A549 (cell line): ENCODE results near the gene CDK5RAP2. TPM values are rescaled to one million over a fixed set of nuclear protein-coding genes. Genes with fewer than 3 reads are reported as not detected.
A peak's percentile ranks its signal among the peaks of the same experiment; 100 is the strongest.

Source experiments
- ATAC-seq, 2 experiments: fragments of 200-7000 bp in 1 of 2; fragments of >200 bp in 1 of 2; cut with Nextera tagmentation in 1 of 2; cut with Tn5 transposase in 1 of 2; 3 replicates each; pipeline versions ENCODE4 v1.8.0 to v1.9.1; 2018 to 2020; ENCODE audit warnings: mild to moderate bottlenecking in 1 of 2, moderate library complexity in 1 of 2
- CTCF ChIA-PET: fragments of 300-600 bp; sonication (Branson Sonifier 250); formaldehyde crosslinking; extraction: SDS; loops from one replicate; lab custom pipeline; 2021; ENCODE audit warnings: antibody characterized with exemption, inconsistent platforms; lab: Yijun Ruan, JAX
- POLR2A ChIA-PET: fragments of 350-600 bp; formaldehyde crosslinking; extraction: SDS; loops from one replicate; lab custom pipeline; 2021; ENCODE audit warnings: antibody characterized with exemption, inconsistent platforms; lab: Yijun Ruan, JAX
- DNase-seq, 2 experiments: peaks; one replicate each; pipeline versions ENCODE4 v3.0.0 to v3.0.0-alpha.2; 2011 to 2016; ENCODE audit warnings: low read depth in 1 of 2, low spot score in 1 of 2
- FAIRE-seq: peaks from 2 replicates; lab custom pipeline; 2011; peaks lifted over from hg19 to GRCh38; lab: Jason Lieb, UNC
- H3K27ac ChIP-seq, 2 experiments: fragments of >200 bp; sonication (Bioruptor Twin); formaldehyde crosslinking; 3 replicates each; pipeline ENCODE4 v1.5.1; 2016 to 2017
- H3K4me1 ChIP-seq: fragments of >200 bp; sonication (Bioruptor Twin); formaldehyde crosslinking; 3 replicates; pipeline ENCODE4 v1.6.1; 2016
- H3K4me2 ChIP-seq: fragments of >200 bp; sonication (Bioruptor Twin); formaldehyde crosslinking; 3 replicates; pipeline ENCODE4 v1.6.1; 2016
- H3K4me3 ChIP-seq: fragments of >200 bp; sonication (Bioruptor Twin); formaldehyde crosslinking; 3 replicates; pipeline ENCODE4 v1.5.1; 2016
- H3K9me3 ChIP-seq: fragments of >200 bp; sonication (Bioruptor Twin); formaldehyde crosslinking; 3 replicates; pipeline ENCODE4 v1.6.1; 2016
- ATOH8 ChIP-seq: fragments of 250-450 bp; sonication (Bioruptor Pico); IDR thresholded peaks from 2 replicates; pipeline ENCODE4 v1.5.0; 2020; ENCODE audit warnings: low read depth, mild to moderate bottlenecking, moderate library complexity
- BHLHE40 ChIP-seq: IDR thresholded peaks from 2 replicates; pipeline ENCODE4 v1.6.1; 2012; ENCODE audit warnings: low read depth, low read length, inconsistent platforms
- CBX8 ChIP-seq: fragments of 200-600 bp; sonication (generic); IDR thresholded peaks from 2 replicates; pipeline ENCODE4 v1.6.1; 2016
- EHMT2 ChIP-seq: fragments of 200-600 bp; sonication (generic); IDR thresholded peaks from 2 replicates; pipeline ENCODE4 v1.6.1; 2016; ENCODE audit warnings: antibody characterized with exemption, low read depth, mild to moderate bottlenecking, moderate library complexity
- ESRRA ChIP-seq: fragments of 150-350 bp; IDR thresholded peaks from 2 replicates; pipeline ENCODE4 v1.6.1; 2014; ENCODE audit warnings: mild to moderate bottlenecking, low read length, borderline replicate concordance
- GATA3 ChIP-seq: IDR thresholded peaks from 2 replicates; pipeline ENCODE4 v1.6.1; 2012; ENCODE audit warnings: borderline replicate concordance
- HES2 ChIP-seq: fragments of >200 bp; sonication (Bioruptor Twin); formaldehyde crosslinking; IDR thresholded peaks from 2 replicates; pipeline ENCODE4 v1.6.1; 2016
- HMGXB4 ChIP-seq: fragments of 250-450 bp; sonication (Bioruptor Pico); IDR thresholded peaks from 2 replicates; pipeline ENCODE4 v1.5.0; 2021; ENCODE audit warnings: mild to moderate bottlenecking, moderate library complexity, borderline replicate concordance
- KDM5A ChIP-seq: fragments of 200-600 bp; sonication (generic); IDR thresholded peaks from 2 replicates; pipeline ENCODE4 v1.6.1; 2016; ENCODE audit warnings: antibody characterized with exemption, mild to moderate bottlenecking
- MAZ ChIP-seq: fragments of 150-350 bp; IDR thresholded peaks from 2 replicates; pipeline ENCODE4 v1.6.1; 2014; ENCODE audit warnings: antibody characterized with exemption, low read depth, low read length, borderline replicate concordance
- NFE2L2 ChIP-seq: fragments of 150-350 bp; conservative IDR thresholded peaks from 2 replicates; pipeline ENCODE4 v1.6.1; 2014; ENCODE audit warnings: low read length
- PHF8 ChIP-seq: fragments of 200-600 bp; sonication (generic); IDR thresholded peaks from 2 replicates; pipeline ENCODE4 v1.6.1; 2016; ENCODE audit warnings: low read depth, mild to moderate bottlenecking, antibody characterized with exemption, moderate library complexity, borderline replicate concordance
- POLR2AphosphoS2 ChIP-seq: conservative IDR thresholded peaks from 2 replicates; pipeline ENCODE4 v1.6.1; 2012; ENCODE audit warnings: low read length, improper control_type of control experiment, inconsistent platforms
- RCOR1 ChIP-seq: fragments of 150-350 bp; IDR thresholded peaks from 2 replicates; pipeline ENCODE4 v1.6.1; 2014; ENCODE audit warnings: antibody characterized with exemption, low read length, low read depth
- RFX5 ChIP-seq: fragments of 450-650 bp; IDR thresholded peaks from 2 replicates; pipeline ENCODE4 v1.7.1; 2014; ENCODE audit warnings: antibody characterized with exemption, mild to moderate bottlenecking, moderate library complexity
- TFCP2L1 ChIP-seq: fragments of 250-450 bp; sonication (Bioruptor Pico); IDR thresholded peaks from 2 replicates; pipeline ENCODE4 v1.5.0; 2021; ENCODE audit warnings: mild to moderate bottlenecking
- TP53 ChIP-seq: fragments of 250-450 bp; sonication (Bioruptor Pico); IDR thresholded peaks from 2 replicates; pipeline ENCODE4 v1.5.0; 2021; ENCODE audit warnings: mild to moderate bottlenecking, moderate library complexity
- ZC3H11A ChIP-seq: fragments of 450-650 bp; IDR thresholded peaks from 2 replicates; pipeline ENCODE4 v1.6.1; 2014; ENCODE audit warnings: antibody characterized with exemption, mild to moderate bottlenecking
- ZFP36 ChIP-seq: fragments of 450-650 bp; IDR thresholded peaks from 2 replicates; pipeline ENCODE4 v1.6.1; 2014; ENCODE audit warnings: borderline replicate concordance; ENCODE audit not compliant: partially characterized antibody
- ZSCAN20 ChIP-seq: fragments of 250-450 bp; sonication (Bioruptor Pico); IDR thresholded peaks from 2 replicates; pipeline ENCODE4 v1.8.0; 2022; ENCODE audit warnings: mild to moderate bottlenecking, moderate library complexity
- WGBS: methylation state at CpG from one replicate; pipeline ENCODE4 v1.1.6; 2017; ENCODE audit errors: missing lambda C conversion rate; 5-methylcytosine and 5-hydroxymethylcytosine counted together
- polyA plus RNA-seq, 4 experiments: library from polyadenylated mRNA; depleted of rRNA in 3 of 4; stranded (reverse); fragments of >200 nt; fragmentation: RNase III in 1 of 4; extraction: RNeasy Plus Mini Kit Qiagen cat#74134 plus additional on column Dnase treatment in 1 of 4; gene quantifications; 2 replicates in 3 of 4; 3 replicates in 1 of 4; pipeline ENCODE4 v1.2.3, GENCODE V29; 2011 to 2017
- TF ChIP-seq, protein P1 (sequence below): fragments of 150-350 bp; IDR thresholded peaks from 2 replicates; pipeline ENCODE4 v1.6.1; 2014; ENCODE audit warnings: low read depth, mild to moderate bottlenecking, low read length
- TF ChIP-seq, protein P2 (sequence below): fragments of >200 bp; sonication (Bioruptor Twin); formaldehyde crosslinking; IDR thresholded peaks from 3 replicates; pipeline ENCODE4 v1.6.1; 2016
- TF ChIP-seq, protein P3 (sequence below): IDR thresholded peaks from 2 replicates; pipeline ENCODE4 v1.6.1; 2012
- TF ChIP-seq, protein P4 (sequence below): fragments of 200-600 bp; sonication (generic); IDR thresholded peaks from 2 replicates; pipeline ENCODE4 v1.6.1; 2016; ENCODE audit warnings: antibody characterized with exemption, mild to moderate bottlenecking, moderate library complexity

CDK5RAP2 gene
- polyA plus RNA-seq, 2 of the 4 experiments (the other 2 are of a cell fraction), result 29.1 to 44.6 TPM

DNA sequence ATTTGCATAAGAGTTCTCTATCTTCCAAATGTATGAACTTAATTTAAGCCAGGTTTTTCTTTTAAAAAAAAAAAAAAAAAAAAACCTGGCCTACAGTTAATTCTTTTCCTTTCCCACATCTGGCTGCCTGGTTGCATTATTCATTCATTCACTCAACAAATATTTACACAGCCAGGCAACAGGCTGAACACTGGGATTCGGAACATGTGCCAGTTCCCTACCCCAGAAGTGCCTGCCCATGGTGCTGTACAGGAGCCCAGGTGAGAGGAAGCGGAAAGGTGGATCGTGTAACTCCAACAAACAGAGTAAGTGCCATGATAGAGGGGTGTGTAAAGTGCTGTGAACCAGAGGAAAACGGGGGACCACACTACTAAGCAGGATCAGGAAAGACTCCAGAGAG, 93.6 kb downstream of the CDK5RAP2 start:
- Histone ChIP-seq H3K27ac (0 out of 6 replicates have a peak overlapping the region, but pooled peaks of 1 of the 2 experiments have one; percentile 14), H3K4me2 (peak overlapping the region; percentile 34; the same call in 2 of the 3 replicates), H3K4me3 (no peak overlapping the region), H3K4me1 (peaks cover 15% of the 10 kb centered on the region), H3K9me3 (no peaks in the 10 kb centered on the region)
- POLR2A ChIA-PET, result no interaction called here
- CTCF ChIA-PET, result interaction anchor here (0.7 to 1.0 kb wide), 2 partner anchors 9 to 958 kb away, joined by 3 to 4 read pairs; no protein-coding TSS in a partner anchor
- WGBS, result 65% methylated on average over 4 of the region's 4 CpGs
- FAIRE-seq (no peak), DNase-seq (no peak), ATAC-seq (peak; percentile 54 to 61; a peak in 4 of 6 replicates)
- TF ChIP-seq HMGXB4 (CRISPR knock-in tag), result no peak
- TF ChIP-seq, protein P1, sequence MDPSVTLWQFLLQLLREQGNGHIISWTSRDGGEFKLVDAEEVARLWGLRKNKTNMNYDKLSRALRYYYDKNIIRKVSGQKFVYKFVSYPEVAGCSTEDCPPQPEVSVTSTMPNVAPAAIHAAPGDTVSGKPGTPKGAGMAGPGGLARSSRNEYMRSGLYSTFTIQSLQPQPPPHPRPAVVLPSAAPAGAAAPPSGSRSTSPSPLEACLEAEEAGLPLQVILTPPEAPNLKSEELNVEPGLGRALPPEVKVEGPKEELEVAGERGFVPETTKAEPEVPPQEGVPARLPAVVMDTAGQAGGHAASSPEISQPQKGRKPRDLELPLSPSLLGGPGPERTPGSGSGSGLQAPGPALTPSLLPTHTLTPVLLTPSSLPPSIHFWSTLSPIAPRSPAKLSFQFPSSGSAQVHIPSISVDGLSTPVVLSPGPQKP, result no peak
- TF ChIP-seq, protein P2, sequence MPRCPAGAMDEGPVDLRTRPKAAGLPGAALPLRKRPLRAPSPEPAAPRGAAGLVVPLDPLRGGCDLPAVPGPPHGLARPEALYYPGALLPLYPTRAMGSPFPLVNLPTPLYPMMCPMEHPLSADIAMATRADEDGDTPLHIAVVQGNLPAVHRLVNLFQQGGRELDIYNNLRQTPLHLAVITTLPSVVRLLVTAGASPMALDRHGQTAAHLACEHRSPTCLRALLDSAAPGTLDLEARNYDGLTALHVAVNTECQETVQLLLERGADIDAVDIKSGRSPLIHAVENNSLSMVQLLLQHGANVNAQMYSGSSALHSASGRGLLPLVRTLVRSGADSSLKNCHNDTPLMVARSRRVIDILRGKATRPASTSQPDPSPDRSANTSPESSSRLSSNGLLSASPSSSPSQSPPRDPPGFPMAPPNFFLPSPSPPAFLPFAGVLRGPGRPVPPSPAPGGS, result no peak
- TF ChIP-seq RFX5, result no peak
- no peak for TF ChIP-seq ESRRA

GRCh38 chr9:120485788-120486187, 94.2 kb downstream of the CDK5RAP2 start:
- TF ChIP-seq KDM5A (no peak), ATOH8 (CRISPR knock-in tag) (no peak), CBX8 (no peak), NFE2L2 (no peak), GATA3 (no peak), EHMT2 (no peak), PHF8 (no peak), TP53 (no peak), RCOR1 (no peak), POLR2AphosphoS2 (no peak), MAZ (no peak), ZSCAN20 (CRISPR knock-in tag) (no peak), BHLHE40 (no peak), ZC3H11A (no peak), HES2 (no peak), TFCP2L1 (no peak), ZFP36 (no peak)
- TF ChIP-seq, protein P3, sequence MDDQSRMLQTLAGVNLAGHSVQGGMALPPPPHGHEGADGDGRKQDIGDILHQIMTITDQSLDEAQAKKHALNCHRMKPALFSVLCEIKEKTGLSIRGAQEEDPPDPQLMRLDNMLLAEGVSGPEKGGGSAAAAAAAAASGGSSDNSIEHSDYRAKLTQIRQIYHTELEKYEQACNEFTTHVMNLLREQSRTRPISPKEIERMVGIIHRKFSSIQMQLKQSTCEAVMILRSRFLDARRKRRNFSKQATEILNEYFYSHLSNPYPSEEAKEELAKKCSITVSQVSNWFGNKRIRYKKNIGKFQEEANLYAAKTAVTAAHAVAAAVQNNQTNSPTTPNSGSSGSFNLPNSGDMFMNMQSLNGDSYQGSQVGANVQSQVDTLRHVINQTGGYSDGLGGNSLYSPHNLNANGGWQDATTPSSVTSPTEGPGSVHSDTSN, result no peak
- TF ChIP-seq, protein P4, sequence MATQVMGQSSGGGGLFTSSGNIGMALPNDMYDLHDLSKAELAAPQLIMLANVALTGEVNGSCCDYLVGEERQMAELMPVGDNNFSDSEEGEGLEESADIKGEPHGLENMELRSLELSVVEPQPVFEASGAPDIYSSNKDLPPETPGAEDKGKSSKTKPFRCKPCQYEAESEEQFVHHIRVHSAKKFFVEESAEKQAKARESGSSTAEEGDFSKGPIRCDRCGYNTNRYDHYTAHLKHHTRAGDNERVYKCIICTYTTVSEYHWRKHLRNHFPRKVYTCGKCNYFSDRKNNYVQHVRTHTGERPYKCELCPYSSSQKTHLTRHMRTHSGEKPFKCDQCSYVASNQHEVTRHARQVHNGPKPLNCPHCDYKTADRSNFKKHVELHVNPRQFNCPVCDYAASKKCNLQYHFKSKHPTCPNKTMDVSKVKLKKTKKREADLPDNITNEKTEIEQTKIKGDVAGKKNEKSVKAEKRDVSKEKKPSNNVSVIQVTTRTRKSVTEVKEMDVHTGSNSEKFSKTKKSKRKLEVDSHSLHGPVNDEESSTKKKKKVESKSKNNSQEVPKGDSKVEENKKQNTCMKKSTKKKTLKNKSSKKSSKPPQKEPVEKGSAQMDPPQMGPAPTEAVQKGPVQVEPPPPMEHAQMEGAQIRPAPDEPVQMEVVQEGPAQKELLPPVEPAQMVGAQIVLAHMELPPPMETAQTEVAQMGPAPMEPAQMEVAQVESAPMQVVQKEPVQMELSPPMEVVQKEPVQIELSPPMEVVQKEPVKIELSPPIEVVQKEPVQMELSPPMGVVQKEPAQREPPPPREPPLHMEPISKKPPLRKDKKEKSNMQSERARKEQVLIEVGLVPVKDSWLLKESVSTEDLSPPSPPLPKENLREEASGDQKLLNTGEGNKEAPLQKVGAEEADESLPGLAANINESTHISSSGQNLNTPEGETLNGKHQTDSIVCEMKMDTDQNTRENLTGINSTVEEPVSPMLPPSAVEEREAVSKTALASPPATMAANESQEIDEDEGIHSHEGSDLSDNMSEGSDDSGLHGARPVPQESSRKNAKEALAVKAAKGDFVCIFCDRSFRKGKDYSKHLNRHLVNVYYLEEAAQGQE, result no peak
- TF ChIP-seq, all 56 proteins: peak for 0
- POLR2A ChIA-PET, result no interaction called here
- Histone ChIP-seq H3K4me3 (no peak overlapping the region), H3K27ac (peak overlapping the region; percentile 18 to 41; a peak in 2 of 6 replicates), H3K4me2 (peak overlapping the region; percentile 34; the same call in 1 of the 3 replicates), H3K9me3 (no peaks in the 10 kb centered on the region), H3K4me1 (peaks cover 21% of the 10 kb centered on the region)
- ATAC-seq, result no peak
- 93% methylated on average over 3 of the region's 3 CpGs for WGBS
- no peak for DNase-seq
- CTCF ChIA-PET, result interaction anchor here (0.7 to 1.0 kb wide), 2 partner anchors 9 to 957 kb away, joined by 3 to 4 read pairs; no protein-coding TSS in a partner anchor
- no peak for FAIRE-seq
